ENCODE results near the gene NMRAL1. TPM values are rescaled to one million over a fixed set of nuclear protein-coding genes. Genes with fewer than 3 reads are reported as not detected.

NMRAL1 gene
- polyA plus RNA-seq, 1 donor = 13.2 TPM

- DNase-seq (ENCODE audit: low read depth) = no peak
Observed at GRCh38 chr16:4505356-4506147, 31.1 kb upstream of the NMRAL1 start.

GRCh38 chr16:4501071-4501478 lies 26.6 kb upstream of the NMRAL1 start:
- DNase-seq (ENCODE audit: low read depth) = peak; percentile 48

GRCh38 chr16:4500272-4500671 lies 25.8 kb upstream of the NMRAL1 start:
- DNase-seq (ENCODE audit: low read depth) = no peak

- DNase-seq (ENCODE audit: low read depth) = no peak
Observed at GRCh38 chr16:4499196-4499555, 24.8 kb upstream of the NMRAL1 start.

GRCh38 chr16:4498546-4499195 lies 24.2 kb upstream of the NMRAL1 start:
- DNase-seq (ENCODE audit: low read depth) = no peak

- DNase-seq (ENCODE audit: low read depth) = no peak
Observed at GRCh38 chr16:4496305-4496704, 21.9 kb upstream of the NMRAL1 start.

GRCh38 chr16:4495766-4496165 lies 21.3 kb upstream of the NMRAL1 start:
- DNase-seq (ENCODE audit: low read depth) = no peak

GRCh38 chr16:4494746-4495490 lies 20.5 kb upstream of the NMRAL1 start:
- DNase-seq (ENCODE audit: low read depth) = no peak

GRCh38 chr16:4491898-4492297 lies 17.5 kb upstream of the NMRAL1 start:
- DNase-seq (ENCODE audit: low read depth) = no peak

- no peak for DNase-seq (ENCODE audit: low read depth)
Observed at GRCh38 chr16:4489030-4489429, 14.6 kb upstream of the NMRAL1 start.

GRCh38 chr16:4488499-4488967 lies 14.1 kb upstream of the NMRAL1 start:
- no peak for DNase-seq (ENCODE audit: low read depth)

GRCh38 chr16:4487955-4488498 lies 13.6 kb upstream of the NMRAL1 start:
- DNase-seq (ENCODE audit: low read depth) = no peak

GRCh38 chr16:4486126-4486893 lies 11.9 kb upstream of the NMRAL1 start:
- no peak for DNase-seq (ENCODE audit: low read depth)

- no peak for DNase-seq (ENCODE audit: low read depth)
Observed at GRCh38 chr16:4481963-4482362, 7.5 kb upstream of the NMRAL1 start.

GRCh38 chr16:4481526-4481925 lies 7.1 kb upstream of the NMRAL1 start:
- DNase-seq (ENCODE audit: low read depth) = no peak

GRCh38 chr16:4477966-4478365 lies 3.5 kb upstream of the NMRAL1 start:
- DNase-seq (ENCODE audit: low read depth) = no peak

- peak; percentile 54 for DNase-seq (ENCODE audit: low read depth)
Observed at GRCh38 chr16:4475880-4476788, 1.7 kb upstream of the NMRAL1 start, which contains the start of gene HMOX2. TSS of gene HMOX2 (plus strand) at chr16:4476398. CDS start at chr16:4505525, 29,127 bp downstream.

- no peak for DNase-seq (ENCODE audit: low read depth)
Observed at GRCh38 chr16:4472880-4473279, 1.5 kb downstream of the NMRAL1 start.

GRCh38 chr16:4471869-4472268 lies 2.6 kb downstream of the NMRAL1 start:
- no peak for DNase-seq (ENCODE audit: low read depth)

GRCh38 chr16:4468972-4469371 lies 5.5 kb downstream of the NMRAL1 start:
- DNase-seq (ENCODE audit: low read depth) = no peak

All from forelimb muscle (tissue), 1 donor.